Measurements from ENCODE around the gene GAGE10. TPM values are rescaled to one million over a fixed set of nuclear protein-coding genes. Genes with fewer than 3 reads are reported as not detected.

Gene GAGE10
- total RNA-seq, 1 donor from 2014 or later, result not detected

DNA sequence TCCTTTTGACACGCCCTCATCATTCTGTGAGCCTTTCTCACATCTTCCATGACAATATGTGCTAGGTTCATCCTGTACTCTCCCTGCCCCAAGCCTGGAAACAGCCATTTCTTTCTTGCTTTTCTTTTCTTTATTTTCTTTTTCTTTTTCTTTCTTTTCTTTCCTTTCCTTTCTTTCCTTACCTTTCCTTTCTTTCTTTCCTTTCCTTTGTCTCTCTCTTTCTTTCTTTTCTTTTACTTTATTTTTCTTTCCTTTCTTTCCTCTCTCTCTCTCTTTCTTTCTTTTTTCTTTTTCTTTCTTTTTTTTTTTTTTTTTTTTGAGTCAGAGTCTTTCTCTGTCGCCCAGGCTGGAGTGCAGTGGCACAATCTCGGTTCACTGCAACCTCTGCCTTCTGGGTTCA lies 19.2 kb upstream of the GAGE10 start:
- Mint-ChIP-seq H3K27ac (ENCODE audit: unreplicated experiment) (no peak overlapping the region), H3K9me3 (ENCODE audit: unreplicated experiment) (no peaks in the 10 kb centered on the region), H3K4me1 (ENCODE audit: low read depth, unreplicated experiment) (peaks cover 7% of the 10 kb centered on the region)

GRCh38 chrX:49286136-49286535 lies 17.3 kb upstream of the GAGE10 start:
- Mint-ChIP-seq H3K4me1 (ENCODE audit: low read depth, unreplicated experiment) (peaks cover 7% of the 10 kb centered on the region), H3K9me3 (ENCODE audit: unreplicated experiment) (no peaks in the 10 kb centered on the region), H3K27me3 (ENCODE audit: unreplicated experiment) (peaks cover 2% of the 10 kb centered on the region), H3K36me3 (ENCODE audit: unreplicated experiment) (no peaks in the 10 kb centered on the region), H3K4me3 (ENCODE audit: unreplicated experiment) (no peak overlapping the region), H3K27ac (ENCODE audit: unreplicated experiment) (no peak overlapping the region)
- no peak for DNase-seq
- TF ChIP-seq, protein P1, sequence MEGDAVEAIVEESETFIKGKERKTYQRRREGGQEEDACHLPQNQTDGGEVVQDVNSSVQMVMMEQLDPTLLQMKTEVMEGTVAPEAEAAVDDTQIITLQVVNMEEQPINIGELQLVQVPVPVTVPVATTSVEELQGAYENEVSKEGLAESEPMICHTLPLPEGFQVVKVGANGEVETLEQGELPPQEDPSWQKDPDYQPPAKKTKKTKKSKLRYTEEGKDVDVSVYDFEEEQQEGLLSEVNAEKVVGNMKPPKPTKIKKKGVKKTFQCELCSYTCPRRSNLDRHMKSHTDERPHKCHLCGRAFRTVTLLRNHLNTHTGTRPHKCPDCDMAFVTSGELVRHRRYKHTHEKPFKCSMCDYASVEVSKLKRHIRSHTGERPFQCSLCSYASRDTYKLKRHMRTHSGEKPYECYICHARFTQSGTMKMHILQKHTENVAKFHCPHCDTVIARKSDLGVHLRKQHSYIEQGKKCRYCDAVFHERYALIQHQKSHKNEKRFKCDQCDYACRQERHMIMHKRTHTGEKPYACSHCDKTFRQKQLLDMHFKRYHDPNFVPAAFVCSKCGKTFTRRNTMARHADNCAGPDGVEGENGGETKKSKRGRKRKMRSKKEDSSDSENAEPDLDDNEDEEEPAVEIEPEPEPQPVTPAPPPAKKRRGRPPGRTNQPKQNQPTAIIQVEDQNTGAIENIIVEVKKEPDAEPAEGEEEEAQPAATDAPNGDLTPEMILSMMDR (IDR thresholded peaks at IDR 0.05; ENCODE audit: partially characterized antibody, unreplicated experiment), result no peak

More for the DNA sequence above, 19.2 kb upstream of the GAGE10 start:
- H3K36me3 Mint-ChIP-seq (ENCODE audit: unreplicated experiment), result no peaks in the 10 kb centered on the region
- DNase-seq, result no peak
- H3K4me3 Mint-ChIP-seq (ENCODE audit: unreplicated experiment), result no peak overlapping the region
- H3K27me3 Mint-ChIP-seq (ENCODE audit: unreplicated experiment), result peaks cover 2% of the 10 kb centered on the region
- TF ChIP-seq, protein P1 (IDR thresholded peaks at IDR 0.05; ENCODE audit: partially characterized antibody, unreplicated experiment), result no peak

DNA sequence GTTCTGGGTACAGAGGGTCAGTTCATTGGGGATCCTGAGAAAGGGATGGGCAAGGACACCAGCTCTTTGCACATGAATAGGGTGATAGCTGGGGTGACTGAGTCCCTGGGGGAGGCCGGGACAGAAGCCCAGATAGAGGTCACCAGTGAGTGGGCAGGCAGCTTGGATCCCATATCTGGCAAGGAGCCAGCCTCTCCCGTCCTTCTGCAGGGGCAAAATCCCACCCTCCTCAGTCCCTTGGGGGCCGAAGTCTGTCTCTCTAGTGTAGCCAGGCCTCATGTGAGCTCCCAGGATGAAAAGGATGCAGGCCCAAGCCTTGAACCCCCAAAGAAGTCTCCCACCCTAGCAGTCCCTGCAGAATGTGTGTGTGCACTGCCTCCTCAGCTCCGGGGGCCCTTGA lies 16.9 kb upstream of the GAGE10 start:
- Mint-ChIP-seq H3K27ac (ENCODE audit: unreplicated experiment) (no peak overlapping the region), H3K4me1 (ENCODE audit: low read depth, unreplicated experiment) (peaks cover 7% of the 10 kb centered on the region), H3K27me3 (ENCODE audit: unreplicated experiment) (peaks cover 2% of the 10 kb centered on the region), H3K9me3 (ENCODE audit: unreplicated experiment) (no peaks in the 10 kb centered on the region), H3K4me3 (ENCODE audit: unreplicated experiment) (no peak overlapping the region), H3K36me3 (ENCODE audit: unreplicated experiment) (no peaks in the 10 kb centered on the region)
- DNase-seq, result no peak
- TF ChIP-seq, protein P1 (IDR thresholded peaks at IDR 0.05; ENCODE audit: partially characterized antibody, unreplicated experiment), result no peak

- H3K4me1 Mint-ChIP-seq (ENCODE audit: low read depth, unreplicated experiment), result peaks cover under 1% of the 10 kb centered on the region
Measured at GRCh38 chrX:49287665-49288064, 15.8 kb upstream of the GAGE10 start.

DNA sequence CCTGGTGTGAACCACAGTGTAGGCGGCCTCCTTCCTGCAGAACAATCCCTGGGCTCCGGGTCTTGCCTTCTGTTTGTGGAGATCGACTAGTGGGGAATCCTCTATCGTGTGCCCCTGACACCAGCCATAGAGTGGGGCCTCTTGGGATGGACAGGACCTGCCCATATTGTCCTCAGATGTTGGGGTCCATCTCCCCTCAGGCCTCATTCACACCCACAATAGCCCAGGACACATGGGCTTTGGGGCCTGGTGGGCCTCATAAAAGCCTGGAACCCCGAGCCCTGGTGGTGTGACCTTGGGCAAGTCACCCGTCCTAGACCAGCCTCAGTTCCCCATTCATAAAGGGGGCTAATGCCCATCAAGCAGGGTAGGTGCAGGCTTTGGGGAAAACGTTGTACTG lies 13.2 kb upstream of the GAGE10 start:
- H3K4me1 Mint-ChIP-seq (ENCODE audit: low read depth, unreplicated experiment), result no peaks in the 10 kb centered on the region
- no peak for DNase-seq

More at GRCh38 chrX:49287665-49288064, 15.8 kb upstream of the GAGE10 start:
- DNase-seq, result no peak
- no peaks in the 10 kb centered on the region for H3K36me3 Mint-ChIP-seq (ENCODE audit: unreplicated experiment)
- H3K9me3 Mint-ChIP-seq (ENCODE audit: unreplicated experiment), result no peaks in the 10 kb centered on the region
- TF ChIP-seq, protein P1 (IDR thresholded peaks at IDR 0.05; ENCODE audit: partially characterized antibody, unreplicated experiment), result no peak
- no peak overlapping the region for H3K27ac Mint-ChIP-seq (ENCODE audit: unreplicated experiment)
- no peaks in the 10 kb centered on the region for H3K27me3 Mint-ChIP-seq (ENCODE audit: unreplicated experiment)
- no peak overlapping the region for H3K4me3 Mint-ChIP-seq (ENCODE audit: unreplicated experiment)

More for the DNA sequence above, 13.2 kb upstream of the GAGE10 start:
- Mint-ChIP-seq H3K27ac (ENCODE audit: unreplicated experiment) (no peak overlapping the region), H3K9me3 (ENCODE audit: unreplicated experiment) (no peaks in the 10 kb centered on the region), H3K4me3 (ENCODE audit: unreplicated experiment) (no peak overlapping the region), H3K36me3 (ENCODE audit: unreplicated experiment) (no peaks in the 10 kb centered on the region), H3K27me3 (ENCODE audit: unreplicated experiment) (no peaks in the 10 kb centered on the region)
- TF ChIP-seq, protein P1 (IDR thresholded peaks at IDR 0.05; ENCODE audit: partially characterized antibody, unreplicated experiment), result no peak

Measured in glutamatergic neuron (in vitro differentiated cells).